Smooth muscle cell (in vitro differentiated cells): ENCODE results near the gene TM2D3. TPM values are rescaled to one million over a fixed set of nuclear protein-coding genes. Genes with fewer than 3 reads are reported as not detected.

Source experiments
- DNase-seq: peaks from one replicate; lab custom pipeline; 2025; ENCODE audit not compliant: unreplicated experiment; lab: John Stamatoyannopoulos, UW
- H2AFZ ChIP-seq: fragments of 200-600 bp; sonication (generic); 2 replicates; pipeline ENCODE4 v1.6.0; 2016; ENCODE audit warnings: antibody characterized with exemption, low read depth, mild to moderate bottlenecking
- H3F3A ChIP-seq: fragments of 200-600 bp; sonication (generic); 2 replicates; pipeline ENCODE4 v1.6.0; 2017; ENCODE audit warnings: antibody characterized with exemption, low read depth
- H3K27ac ChIP-seq: fragments of 200-600 bp; sonication (generic); 2 replicates; pipeline ENCODE4 v1.5.1; 2016; ENCODE audit warnings: low read depth, mild to moderate bottlenecking
- H3K27me3 ChIP-seq: fragments of 200-600 bp; sonication (generic); 2 replicates; pipeline ENCODE4 v1.6.1; 2016; ENCODE audit warnings: low read depth, mild to moderate bottlenecking
- H3K36me3 ChIP-seq: fragments of 200-600 bp; sonication (generic); 2 replicates; pipeline ENCODE4 v1.5.1; 2016; ENCODE audit warnings: low read depth
- H3K4me1 ChIP-seq: fragments of 200-600 bp; sonication (generic); 2 replicates; pipeline ENCODE4 v1.5.1; 2016; ENCODE audit warnings: low read depth
- H3K4me2 ChIP-seq: fragments of 200-600 bp; sonication (generic); 2 replicates; pipeline ENCODE4 v1.6.0; 2016; ENCODE audit warnings: mild to moderate bottlenecking
- H3K4me3 ChIP-seq: fragments of 200-600 bp; sonication (generic); 2 replicates; pipeline ENCODE4 v1.5.1; 2016; ENCODE audit warnings: mild to moderate bottlenecking
- H3K79me2 ChIP-seq: fragments of 200-600 bp; sonication (generic); 2 replicates; pipeline ENCODE4 v1.6.0; 2016; ENCODE audit warnings: low read depth, mild to moderate bottlenecking
- H3K9ac ChIP-seq: fragments of 200-600 bp; sonication (generic); 2 replicates; pipeline ENCODE4 v1.6.0; 2016; ENCODE audit warnings: low read depth
- H3K9me3 ChIP-seq: fragments of 200-600 bp; sonication (generic); replicated peaks from 2 replicates; pipeline ENCODE4 v1.5.1; 2016; ENCODE audit warnings: low read depth
- H4K20me1 ChIP-seq: fragments of 200-600 bp; sonication (generic); 2 replicates; pipeline ENCODE4 v1.6.0; 2016; ENCODE audit warnings: low read depth
- CTCF ChIP-seq: fragments of 200-600 bp; sonication (generic); IDR thresholded peaks from 2 replicates; pipeline ENCODE4 v1.5.1; 2017; ENCODE audit warnings: borderline replicate concordance, mild to moderate bottlenecking, antibody characterized with exemption; ENCODE audit not compliant: insufficient read depth, poor library complexity, severe bottlenecking
- WGBS: methylation state at CpG from one replicate; pipeline ENCODE4 v1.1.7; 2016; ENCODE audit warnings: low lambda C conversion rate; 5-methylcytosine and 5-hydroxymethylcytosine counted together
- polyA plus RNA-seq: library from polyadenylated mRNA; unstranded; fragments of >200 nt; fragmentation: Nextera tagmentation; extraction: Ambion mirVana; gene quantifications from 2 replicates; pipeline ENCODE4 v1.2.1, GENCODE V29; 2016
- total RNA-seq: library from RNA; depleted of rRNA; stranded (reverse); fragments of >200 nt; gene quantifications from 2 replicates; pipeline ENCODE4 v1.2.3, GENCODE V29; 2014

TM2D3 gene
- total and polyA plus RNA-seq, 2 experiments from 2014 or later: 47.2 to 60.3 TPM

DNA sequence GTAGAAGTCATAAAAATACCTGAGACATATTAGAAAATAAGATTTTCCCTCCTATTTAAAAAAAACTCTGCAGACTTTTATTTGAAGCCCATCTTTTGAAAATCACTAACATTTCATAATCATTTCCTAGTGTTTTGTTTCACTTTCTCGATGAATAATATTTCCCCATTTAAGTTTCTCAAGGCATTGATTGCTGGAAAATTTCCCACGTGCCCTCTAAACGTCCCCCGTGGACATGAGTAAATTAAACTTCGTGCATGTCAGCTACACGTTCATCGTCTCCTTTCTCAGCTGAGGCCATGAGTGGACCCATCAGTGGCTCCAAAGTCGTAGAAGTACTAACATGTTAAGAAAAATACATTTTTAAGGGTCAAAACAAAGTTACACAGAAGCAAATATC lies 2.0 kb upstream of the TM2D3 start:
- Histone ChIP-seq H2AFZ (no peak overlapping the region), H3K27ac (peak overlapping the region; percentile 89), H3K4me3 (no peak overlapping the region), H3K4me1 (peaks cover 14% of the 10 kb centered on the region), H3K36me3 (no peaks in the 10 kb centered on the region), H3F3A (peaks cover 12% of the 10 kb centered on the region), H4K20me1 (peaks cover 15% of the 10 kb centered on the region), H3K27me3 (no peaks in the 10 kb centered on the region), H3K9ac (no peak overlapping the region), H3K9me3 (no peaks in the 10 kb centered on the region), H3K4me2 (no peak overlapping the region), H3K79me2 (peaks cover 23% of the 10 kb centered on the region)
- no peak for DNase-seq
- no peak for TF ChIP-seq CTCF
- 93% methylated on average over 8 of the region's 8 CpGs for whole genome bisulfite sequencing

DNA sequence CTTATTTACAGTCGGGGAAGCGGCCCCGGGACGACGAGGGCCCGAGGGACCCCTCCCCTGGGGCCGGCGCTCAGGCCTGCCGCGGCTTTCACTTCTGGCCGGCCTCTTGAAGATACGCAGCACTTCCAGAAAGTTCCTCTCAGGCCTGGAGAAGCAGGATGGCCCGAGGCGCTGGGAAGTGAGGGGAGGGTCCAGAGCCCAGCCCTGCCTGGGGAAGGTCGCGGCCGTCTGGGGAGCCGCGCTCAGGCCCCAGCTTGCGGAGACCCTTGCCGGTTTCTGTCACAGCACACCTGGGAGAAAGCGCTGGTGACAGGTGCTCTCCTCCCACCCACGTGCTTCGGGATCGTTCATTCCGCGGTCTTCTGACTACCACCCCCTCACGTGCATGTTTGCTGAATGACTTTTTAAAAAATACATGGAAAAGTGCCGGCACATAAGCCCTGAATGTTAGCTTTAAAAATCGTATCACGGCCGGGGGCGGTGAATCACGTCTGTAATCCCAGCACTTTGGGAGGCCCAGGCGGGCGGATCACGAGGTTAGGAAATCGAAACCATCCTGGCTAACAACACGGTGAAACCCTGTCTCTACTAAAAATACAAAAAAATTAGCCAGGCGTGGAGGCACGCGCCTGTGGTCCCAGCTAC lies 727 bp upstream of the TM2D3 start:
- Histone ChIP-seq H3K36me3 (no peaks in the 10 kb centered on the region), H3K4me3 (peak overlapping the region; percentile 79)
- 40% methylated on average over 42 of the region's 42 CpGs for WGBS

DNA sequence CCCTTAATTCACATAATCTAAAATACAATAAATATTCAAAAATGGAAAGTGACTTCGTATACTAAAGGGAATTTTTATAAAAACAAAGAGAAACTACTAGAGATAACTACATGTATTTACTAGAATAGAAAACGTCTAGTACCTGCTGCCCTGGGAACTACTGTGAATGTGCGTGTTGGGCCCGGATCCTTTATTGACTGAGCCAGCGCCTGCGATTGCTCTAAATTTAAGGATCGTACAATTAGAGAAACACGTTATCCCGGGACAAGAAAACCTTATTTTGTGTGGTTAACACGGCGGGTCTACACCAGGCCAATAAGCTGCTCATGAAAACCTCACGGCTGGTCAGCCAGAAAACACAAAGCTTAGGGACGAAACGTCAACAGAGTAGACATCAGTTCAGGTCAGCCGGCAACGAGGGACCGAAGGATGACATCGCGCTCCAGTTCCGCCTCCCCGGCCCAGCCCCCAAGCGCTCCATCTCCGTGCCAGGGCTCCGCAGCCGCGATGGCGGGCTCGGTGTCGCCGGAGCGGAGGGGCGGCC lies 555 bp downstream of the TM2D3 start:
- Histone ChIP-seq H3K79me2 (peaks cover 42% of the 10 kb centered on the region), H3K4me1 (peaks cover 14% of the 10 kb centered on the region), H2AFZ (peak overlapping the region; percentile 6), H3K27ac (peak overlapping the region; percentile 89), H3K9me3 (no peaks in the 10 kb centered on the region), H3K27me3 (no peaks in the 10 kb centered on the region), H3K4me3 (peak overlapping the region; percentile 79), H4K20me1 (peaks cover 29% of the 10 kb centered on the region), H3K9ac (peak overlapping the region; percentile 86), H3K36me3 (peaks cover 6% of the 10 kb centered on the region), H3K4me2 (peak overlapping the region; percentile 93), H3F3A (peaks cover 12% of the 10 kb centered on the region)
- DNase-seq: no peak
- 1% methylated on average over 31 of the region's 32 CpGs for WGBS
- no peak for TF ChIP-seq CTCF

More for the DNA sequence above, 727 bp upstream of the TM2D3 start:
- Histone ChIP-seq H3K27me3 (no peaks in the 10 kb centered on the region), H3K27ac (peak overlapping the region; percentile 89), H3K4me2 (peak overlapping the region; percentile 93), H3K9ac (peak overlapping the region; percentile 87), H3F3A (peaks cover 12% of the 10 kb centered on the region), H2AFZ (peak overlapping the region; percentile 68), H4K20me1 (peaks cover 27% of the 10 kb centered on the region), H3K9me3 (no peaks in the 10 kb centered on the region), H3K79me2 (peaks cover 35% of the 10 kb centered on the region), H3K4me1 (peaks cover 14% of the 10 kb centered on the region)
- TF ChIP-seq CTCF: no peak
- DNase-seq: no peak
